Measurements from ENCODE around the gene LPCAT2.

LPCAT2 gene

GRCh38 chr16:55473587-55473986 lies 35.3 kb upstream of the LPCAT2 start:
- no peaks in the 10 kb centered on the region for H3K36me3 ChIP-seq
- H3K4me1 ChIP-seq (ENCODE audit: control insufficient read depth in 1 of 2, insufficient read depth in 1 of 2, low read depth in 1 of 2, low read length in 1 of 2): no peaks in the 10 kb centered on the region
- H3K4me3 ChIP-seq (ENCODE audit: low read depth in 1 of 2, low read length in 1 of 2): no peak overlapping the region
- H3K9me3 ChIP-seq: no peaks in the 10 kb centered on the region
- peaks cover 35% of the 10 kb centered on the region for H3K27me3 ChIP-seq
- TF ChIP-seq, protein P1, sequence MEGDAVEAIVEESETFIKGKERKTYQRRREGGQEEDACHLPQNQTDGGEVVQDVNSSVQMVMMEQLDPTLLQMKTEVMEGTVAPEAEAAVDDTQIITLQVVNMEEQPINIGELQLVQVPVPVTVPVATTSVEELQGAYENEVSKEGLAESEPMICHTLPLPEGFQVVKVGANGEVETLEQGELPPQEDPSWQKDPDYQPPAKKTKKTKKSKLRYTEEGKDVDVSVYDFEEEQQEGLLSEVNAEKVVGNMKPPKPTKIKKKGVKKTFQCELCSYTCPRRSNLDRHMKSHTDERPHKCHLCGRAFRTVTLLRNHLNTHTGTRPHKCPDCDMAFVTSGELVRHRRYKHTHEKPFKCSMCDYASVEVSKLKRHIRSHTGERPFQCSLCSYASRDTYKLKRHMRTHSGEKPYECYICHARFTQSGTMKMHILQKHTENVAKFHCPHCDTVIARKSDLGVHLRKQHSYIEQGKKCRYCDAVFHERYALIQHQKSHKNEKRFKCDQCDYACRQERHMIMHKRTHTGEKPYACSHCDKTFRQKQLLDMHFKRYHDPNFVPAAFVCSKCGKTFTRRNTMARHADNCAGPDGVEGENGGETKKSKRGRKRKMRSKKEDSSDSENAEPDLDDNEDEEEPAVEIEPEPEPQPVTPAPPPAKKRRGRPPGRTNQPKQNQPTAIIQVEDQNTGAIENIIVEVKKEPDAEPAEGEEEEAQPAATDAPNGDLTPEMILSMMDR (IDR thresholded peaks at IDR 0.05): no peak
- no peak overlapping the region for H3K27ac ChIP-seq

- H3K4me3 ChIP-seq (ENCODE audit: low read depth in 1 of 2, low read length in 1 of 2): no peak overlapping the region
- H3K27ac ChIP-seq: no peak overlapping the region
- H3K36me3 ChIP-seq: no peaks in the 10 kb centered on the region
- TF ChIP-seq, protein P1 (IDR thresholded peaks at IDR 0.05): no peak
- peaks cover 47% of the 10 kb centered on the region for H3K27me3 ChIP-seq
- H3K4me1 ChIP-seq (ENCODE audit: control insufficient read depth in 1 of 2, insufficient read depth in 1 of 2, low read depth in 1 of 2, low read length in 1 of 2): peaks cover 0 to 4% of the 10 kb centered on the region in 2 experiments
- H3K9me3 ChIP-seq: no peaks in the 10 kb centered on the region
Measured at GRCh38 chr16:55474821-55475220, 34.1 kb upstream of the LPCAT2 start.

DNA sequence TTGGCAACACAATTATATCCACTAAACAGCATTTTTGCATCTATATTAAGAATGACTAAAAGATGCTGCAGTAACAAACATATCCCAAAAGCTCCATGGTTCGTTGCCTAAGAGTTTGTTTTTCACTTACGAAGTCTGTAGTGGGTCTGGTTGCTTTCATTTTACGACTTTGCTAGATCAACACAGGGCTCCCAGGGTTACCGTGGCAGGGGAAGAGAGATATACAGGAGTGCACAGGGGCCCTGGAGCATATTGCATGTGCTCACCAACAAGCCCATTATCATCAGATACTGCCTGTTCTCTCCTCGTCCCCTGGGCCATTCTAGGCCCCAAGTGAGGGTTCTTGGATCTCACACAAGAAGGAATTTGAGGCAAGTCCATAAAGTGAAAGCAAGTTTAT lies 33.0 kb upstream of the LPCAT2 start:
- H3K4me1 ChIP-seq (ENCODE audit: control insufficient read depth in 1 of 2, insufficient read depth in 1 of 2, low read depth in 1 of 2, low read length in 1 of 2): peaks cover 0 to 4% of the 10 kb centered on the region in 2 experiments
- no peaks in the 10 kb centered on the region for H3K9me3 ChIP-seq
- H3K27me3 ChIP-seq: peaks cover 58% of the 10 kb centered on the region
- H3K27ac ChIP-seq: no peak overlapping the region
- H3K4me3 ChIP-seq (ENCODE audit: low read depth in 1 of 2, low read length in 1 of 2): no peak overlapping the region
- TF ChIP-seq, protein P1 (IDR thresholded peaks at IDR 0.05): no peak
- H3K36me3 ChIP-seq: no peaks in the 10 kb centered on the region

GRCh38 chr16:55476625-55477533 lies 32.0 kb upstream of the LPCAT2 start:
- no peak overlapping the region for H3K27ac ChIP-seq
- peaks cover 0 to 4% of the 10 kb centered on the region in 2 experiments for H3K4me1 ChIP-seq (ENCODE audit: control insufficient read depth in 1 of 2, insufficient read depth in 1 of 2, low read depth in 1 of 2, low read length in 1 of 2)
- H3K4me3 ChIP-seq (ENCODE audit: low read depth in 1 of 2, low read length in 1 of 2): no peak overlapping the region
- no peaks in the 10 kb centered on the region for H3K36me3 ChIP-seq
- no peaks in the 10 kb centered on the region for H3K9me3 ChIP-seq
- H3K27me3 ChIP-seq: peaks cover 65% of the 10 kb centered on the region
- TF ChIP-seq, protein P1 (IDR thresholded peaks at IDR 0.05): no peak

DNA sequence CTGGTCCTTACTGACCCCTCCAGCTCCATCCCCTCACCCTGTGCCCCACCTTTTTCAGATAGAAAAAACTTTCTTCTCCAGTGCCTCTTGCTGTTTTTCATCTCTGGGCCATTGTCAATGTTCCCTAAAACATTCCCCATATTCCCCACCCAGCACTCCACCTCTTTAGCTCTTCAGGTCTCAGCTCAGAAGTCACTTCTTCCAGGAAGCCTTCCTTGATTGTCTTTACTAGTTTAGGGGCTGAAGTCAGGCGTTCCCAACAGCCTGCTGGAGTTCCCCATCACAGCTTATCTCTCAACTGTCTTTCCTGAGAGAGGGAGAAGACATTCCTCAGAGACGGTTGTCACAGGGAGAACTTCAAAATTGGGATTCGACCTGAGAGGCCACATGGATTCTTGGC lies 31.1 kb upstream of the LPCAT2 start:
- H3K27ac ChIP-seq: no peak overlapping the region
- H3K27me3 ChIP-seq: peaks cover 71% of the 10 kb centered on the region
- H3K4me3 ChIP-seq (ENCODE audit: low read depth in 1 of 2, low read length in 1 of 2): no peak overlapping the region
- H3K9me3 ChIP-seq: no peaks in the 10 kb centered on the region
- no peaks in the 10 kb centered on the region for H3K36me3 ChIP-seq
- H3K4me1 ChIP-seq (ENCODE audit: control insufficient read depth in 1 of 2, insufficient read depth in 1 of 2, low read depth in 1 of 2, low read length in 1 of 2): peaks cover 0 to 4% of the 10 kb centered on the region in 2 experiments
- TF ChIP-seq, protein P1 (IDR thresholded peaks at IDR 0.05): no peak

Measured in neutrophil (primary cell).